K562 (cell line): ENCODE results near the gene AZGP1. TPM values are rescaled to one million over a fixed set of nuclear protein-coding genes. Genes with fewer than 3 reads are reported as not detected.

Source experiments
- ATAC-seq: fragments of 200-7000 bp; cut with Tn5 transposase; 3 replicates; pipeline ENCODE4 v1.9.1; 2020; ENCODE audit warnings: moderate library complexity
- BruUV-seq: library from RNA; stranded (reverse); fragments of 400-500 nt; replicated peaks from 2 replicates; lab custom pipeline; 2021; lab: Mats Ljungman, UMichigan
- CTCF ChIA-PET: fragments of 300-600 bp; formaldehyde crosslinking; extraction: SDS; loops from one replicate; lab custom pipeline; 2021; ENCODE audit warnings: low intra/inter-chr PET ratio; lab: Yijun Ruan, JAX
- POLR2A ChIA-PET: fragments of 300-600, 350-650 bp; sonication (Branson Sonifier 250); formaldehyde crosslinking; extraction: SDS; loops from one replicate; lab custom pipeline; 2021; ENCODE audit warnings: antibody characterized with exemption, inconsistent platforms; lab: Yijun Ruan, JAX
- DNase-seq, 4 experiments: peaks; one replicate each; pipeline versions ENCODE4 v3.0.0 to v3.0.0-alpha.2; 2011 to 2018; ENCODE audit warnings: low spot score in 3 of 4, mixed read lengths in 3 of 4; ENCODE audit errors: extremely low read depth in 1 of 4
- FAIRE-seq: peaks from 2 replicates; lab custom pipeline; 2011; peaks lifted over from hg19 to GRCh38; lab: Jason Lieb, UNC
- H2AFZ ChIP-seq: 2 replicates; pipeline ENCODE4 v1.6.0; 2011; ENCODE audit warnings: low read depth, low read length, control low read depth, inconsistent platforms
- H3K27ac ChIP-seq: fragments of 200-600 bp; 3 replicates; pipeline ENCODE4 v1.8.0; 2011; ENCODE audit warnings: low read depth, mild to moderate bottlenecking, control low read depth, inconsistent platforms, low read length, moderate library complexity, mixed read lengths; ENCODE audit errors: extremely low read depth
- H3K27me3 ChIP-seq, 2 experiments: fragments of 300-600 bp in 1 of 2; 2 replicates in 1 of 2; 3 replicates in 1 of 2; pipeline versions ENCODE4 v1.6.0 to v1.8.0; 2011; ENCODE audit warnings: inconsistent platforms in 2 of 2, low read length in 2 of 2, mild to moderate bottlenecking in 1 of 2, mixed read lengths in 1 of 2, moderate library complexity in 1 of 2; ENCODE audit not compliant: control insufficient read depth in 2 of 2, insufficient read depth in 2 of 2
- H3K36me3 ChIP-seq: fragments of 300-600 bp; 3 replicates; pipeline ENCODE4 v1.8.0; 2011; ENCODE audit warnings: mild to moderate bottlenecking, low read length, inconsistent platforms; ENCODE audit not compliant: control insufficient read depth, insufficient read depth
- H3K4me1 ChIP-seq, 2 experiments: fragments of 200-600 bp in 1 of 2; replicated peaks in 1 of 2; 2 replicates in 1 of 2; 3 replicates in 1 of 2; pipeline versions ENCODE4 v1.5.1 to v1.8.0; 2011; ENCODE audit warnings: inconsistent platforms in 2 of 2, low read length in 2 of 2, mild to moderate bottlenecking in 1 of 2, mixed read lengths in 1 of 2, moderate library complexity in 1 of 2; ENCODE audit not compliant: control insufficient read depth in 2 of 2, insufficient read depth in 2 of 2
- H3K4me2 ChIP-seq: 2 replicates; pipeline ENCODE4 v1.6.1; 2011; ENCODE audit warnings: low read length, control low read depth, inconsistent platforms, mixed read lengths; ENCODE audit not compliant: insufficient read depth
- H3K4me3 ChIP-seq: fragments of 200-600 bp; sonication (generic), shearing (Covaris generic); 2 replicates; pipeline ENCODE4 v1.5.1; 2016; ENCODE audit warnings: control low read depth, inconsistent platforms
- H3K79me2 ChIP-seq: fragments of 200-600 bp; 3 replicates; pipeline ENCODE4 v1.8.0; 2011; ENCODE audit warnings: low read length, inconsistent platforms; ENCODE audit not compliant: control insufficient read depth, insufficient read depth
- H3K9ac ChIP-seq, 2 experiments: 2 replicates each; pipeline versions ENCODE4 v1.6.0 to v1.6.1; 2011; ENCODE audit warnings: low read depth in 2 of 2, low read length in 2 of 2, control low read depth in 1 of 2, inconsistent platforms in 1 of 2, mild to moderate bottlenecking in 1 of 2, mixed read lengths in 1 of 2; ENCODE audit not compliant: insufficient read depth in 1 of 2
- H3K9me1 ChIP-seq: one replicate; pipeline ENCODE4 v1.6.0; 2011; ENCODE audit warnings: inconsistent platforms, mild to moderate bottlenecking, low read length, moderate library complexity; ENCODE audit not compliant: control insufficient read depth, insufficient read depth
- H3K9me3 ChIP-seq: replicated peaks from 2 replicates; pipeline ENCODE4 v1.5.1; 2011; ENCODE audit warnings: low read depth, low read length, inconsistent platforms; ENCODE audit not compliant: control insufficient read depth, insufficient read depth
- H4K20me1 ChIP-seq: replicated peaks from 2 replicates; pipeline ENCODE4 v1.6.1; 2011; ENCODE audit warnings: low read length, inconsistent platforms, mixed read lengths; ENCODE audit not compliant: control insufficient read depth, insufficient read depth
- ELF1 ChIP-seq: fragments of 200-800 bp; sonication (Bioruptor generic); IDR thresholded peaks from 2 replicates; pipeline ENCODE4 v1.6.1; 2016; ENCODE audit warnings: missing genetic modification characterization, missing compliant biosample characterization
- GABPA ChIP-seq: fragments of 200-800 bp; sonication (Bioruptor generic); conservative IDR thresholded peaks from 2 replicates; pipeline ENCODE4 v1.6.1; 2016; ENCODE audit warnings: low read depth, missing genetic modification characterization, missing compliant biosample characterization
- VEZF1 ChIP-seq: fragments of 200-800 bp; sonication (Bioruptor generic); IDR thresholded peaks from 2 replicates; pipeline ENCODE4 v1.6.1; 2017; ENCODE audit warnings: missing genetic modification characterization, missing compliant biosample characterization
- ZNF609 ChIP-seq: sonication (generic); formaldehyde crosslinking; IDR thresholded peaks from 2 replicates; pipeline ENCODE4 v1.8.1; 2023; ENCODE audit warnings: missing genetic modification reagents, mild to moderate bottlenecking, borderline replicate concordance
- WGBS: fragments of 100-300 bp; shearing (Covaris generic); methylation state at CpG from one replicate; pipeline ENCODE4 v1.1.6; 2016; ENCODE audit warnings: low coverage, mixed read lengths; ENCODE audit not compliant: insufficient coverage; ENCODE audit errors: missing lambda C conversion rate; 5-methylcytosine and 5-hydroxymethylcytosine counted together
- in situ Hi-C: fragments of 300-500 bp; cut with MboI; formaldehyde crosslinking; loops from 4 replicates; pipeline ENCODE4 v1.15.0; 2018; ENCODE audit warnings: inconsistent platforms, mixed read lengths
- intact Hi-C: fragments of 100-400 bp; cut with micrococcal nuclease; formaldehyde crosslinking; loops from 2 replicates; pipeline ENCODE4 v1.14.2; 2022
- polyA plus RNA-seq, 8 experiments: library from polyadenylated mRNA; depleted of rRNA in 4 of 8; stranded (reverse) in 5 of 8; unstranded in 3 of 8; fragments of >200 nt; fragmentation: Nextera tagmentation in 2 of 8; fragmentation: Illumina TruSeq in 1 of 8; extraction: Ambion mirVana in 2 of 8; extraction: Trizol in 1 of 8; gene quantifications; 2 replicates each; pipeline versions ENCODE4 v1.2.1 to v1.2.3, GENCODE V29; 2011 to 2014; ENCODE audit warnings: inconsistent platforms in 1 of 8, missing spikeins in 1 of 8
- total RNA-seq, 7 experiments: library from RNA; depleted of rRNA in 6 of 7; stranded (reverse); fragments of >200 nt in 6 of 7; fragmentation: Illumina TruSeq in 2 of 7; extraction: Trizol in 2 of 7; gene quantifications; 2 replicates each; pipeline versions ENCODE4 v1.2.1 to v1.2.3, GENCODE V29; 2011 to 2021; ENCODE audit warnings: low replicate concordance in 1 of 7
- TF ChIP-seq, protein P1 (sequence below): fragments of 250-450 bp; sonication (Bioruptor Pico); IDR thresholded peaks from 2 replicates; pipeline ENCODE4 v1.5.0; 2022; ENCODE audit warnings: mild to moderate bottlenecking

Gene AZGP1
- total and polyA plus RNA-seq, 9 of the 15 experiments (the other 6 are each of a cell fraction or from before 2014, with no cell fraction given) = 0.18 to 0.53 TPM; not detected in 7

DNA sequence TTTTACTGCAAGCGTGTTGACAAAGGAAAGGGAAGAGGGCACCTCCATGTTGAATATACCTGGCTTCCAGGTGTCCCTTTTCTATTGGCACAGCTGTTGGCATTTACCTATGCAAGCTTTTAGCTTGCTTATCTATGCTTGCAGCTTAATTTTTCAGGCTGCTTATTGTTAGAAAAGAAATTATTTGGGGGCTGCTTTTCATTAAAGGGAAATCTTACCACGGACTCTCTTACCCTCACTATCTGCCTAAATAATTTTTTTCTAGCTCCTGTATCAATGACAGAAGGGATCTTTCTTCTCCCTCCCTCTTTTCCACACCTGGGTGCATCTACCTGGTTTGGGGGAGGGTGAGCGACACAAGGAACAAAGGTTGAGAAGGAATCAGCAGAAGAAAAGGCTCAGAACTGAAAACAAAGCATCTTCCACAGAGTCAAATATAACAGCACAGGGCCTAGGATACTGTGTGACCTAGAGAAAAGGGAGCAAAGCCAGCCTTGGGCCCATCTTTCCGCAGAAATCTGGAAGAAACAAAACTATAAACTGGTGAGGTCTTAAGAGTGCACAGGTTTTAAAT is 31.2 kb downstream of the AZGP1 start (continued):
- TF ChIP-seq, protein P1, sequence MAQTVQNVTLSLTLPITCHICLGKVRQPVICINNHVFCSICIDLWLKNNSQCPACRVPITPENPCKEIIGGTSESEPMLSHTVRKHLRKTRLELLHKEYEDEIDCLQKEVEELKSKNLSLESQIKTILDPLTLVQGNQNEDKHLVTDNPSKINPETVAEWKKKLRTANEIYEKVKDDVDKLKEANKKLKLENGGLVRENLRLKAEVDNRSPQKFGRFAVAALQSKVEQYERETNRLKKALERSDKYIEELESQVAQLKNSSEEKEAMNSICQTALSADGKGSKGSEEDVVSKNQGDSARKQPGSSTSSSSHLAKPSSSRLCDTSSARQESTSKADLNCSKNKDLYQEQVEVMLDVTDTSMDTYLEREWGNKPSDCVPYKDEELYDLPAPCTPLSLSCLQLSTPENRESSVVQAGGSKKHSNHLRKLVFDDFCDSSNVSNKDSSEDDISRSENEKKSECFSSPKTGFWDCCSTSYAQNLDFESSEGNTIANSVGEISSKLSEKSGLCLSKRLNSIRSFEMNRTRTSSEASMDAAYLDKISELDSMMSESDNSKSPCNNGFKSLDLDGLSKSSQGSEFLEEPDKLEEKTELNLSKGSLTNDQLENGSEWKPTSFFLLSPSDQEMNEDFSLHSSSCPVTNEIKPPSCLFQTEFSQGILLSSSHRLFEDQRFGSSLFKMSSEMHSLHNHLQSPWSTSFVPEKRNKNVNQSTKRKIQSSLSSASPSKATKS (CRISPR knock-in tag) = no peak

DNA sequence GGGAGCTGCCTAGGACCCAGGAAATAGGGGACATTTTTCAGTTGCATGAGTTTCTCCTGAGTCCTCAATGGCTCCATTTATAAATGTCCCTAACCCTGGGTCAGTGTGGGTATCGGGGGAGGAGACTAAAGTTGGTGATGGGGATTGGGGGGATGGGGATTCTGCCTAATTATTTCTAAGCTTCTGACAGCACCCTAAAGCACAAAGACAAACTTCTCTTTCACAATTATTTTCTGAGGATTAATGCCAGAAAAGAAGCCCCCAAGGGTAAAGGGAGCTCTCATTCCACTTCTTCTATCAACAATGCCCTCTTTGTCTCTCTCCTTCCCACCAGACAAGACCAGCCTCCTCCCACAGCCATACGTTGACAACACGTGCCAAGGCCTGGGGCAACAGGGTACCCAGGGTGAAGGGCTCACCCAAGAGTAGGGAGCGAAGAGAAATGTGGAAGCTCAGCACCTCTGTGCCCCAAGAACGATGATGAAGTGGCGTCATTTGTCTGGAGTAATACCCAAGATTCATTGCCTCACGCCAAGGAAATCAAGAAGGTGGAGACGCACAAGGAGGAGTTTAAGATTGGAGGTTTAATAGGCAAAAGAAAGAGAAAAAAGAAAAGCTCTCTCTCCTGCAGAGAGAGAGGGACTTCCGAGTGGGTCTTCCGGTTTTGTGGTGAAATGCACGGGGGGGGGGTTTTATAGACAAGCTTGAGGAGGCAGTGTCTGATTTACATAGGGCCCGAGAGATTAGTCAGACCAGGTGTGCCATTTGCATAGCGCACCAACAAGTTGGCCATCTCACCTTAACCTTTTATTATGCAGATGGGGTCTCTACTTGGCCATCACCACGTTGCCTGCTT is 32.0 kb downstream of the AZGP1 start:
- Histone ChIP-seq H4K20me1 (no peaks in the 10 kb centered on the region), H3K4me3 (peak overlapping the region; percentile 10; the same call in 1 of the 2 replicates), H3K9me3 (0 out of 2 replicates have a peak, but pooled peaks cover 4% of the 10 kb centered on the region), H2AFZ (peak overlapping the region; percentile 79), H3K9me1 (no peaks in the 10 kb centered on the region), H3K27ac (no peak overlapping the region), H3K27me3 (peaks cover 0 to 4% of the 10 kb centered on the region in 2 experiments; a peak in 1 of 5 replicates), H3K4me2 (peak overlapping the region; percentile 35), H3K79me2 (no peaks in the 10 kb centered on the region), H3K36me3 (no peaks in the 10 kb centered on the region), H3K4me1 (no peaks in the 10 kb centered on the region; a peak in 1 of 5 replicates), H3K9ac (no peak overlapping the region; a peak in 1 of 4 replicates)
- FAIRE-seq (no peak), ATAC-seq (no peak), DNase-seq (no peak)
- POLR2A ChIA-PET = interaction anchor here (0.9 kb wide), 1 partner anchor 386 kb away, joined by 3 read pairs; the partner anchor contains the start of gene ZNF655
- BruUV-seq = no TSS peak
- intact Hi-C loops = no loop called here
- 0 out of 2 replicates have a peak, but pooled peaks have one; percentile 27 for TF ChIP-seq GABPA
- 0 out of 2 replicates have a peak, but pooled peaks have one; percentile 15 for TF ChIP-seq ELF1
- peak; percentile 22; the same call in 1 of the 2 replicates for TF ChIP-seq VEZF1
- TF ChIP-seq ZNF609 (CRISPR knock-in tag) = no peak
- 6% methylated on average over 11 of the region's 14 CpGs for WGBS
- in situ Hi-C loops = no loop called here
- CTCF ChIA-PET = no interaction called here
